22Rv1 (cell line): ENCODE measurements around the gene MN1.

Experiments
- ZFX ChIP-seq: fragments of 450-650 bp; IDR thresholded peaks from 2 replicates; pipeline ENCODE4 v1.6.1; 2017; ENCODE audit warnings: antibody characterized with exemption, borderline replicate concordance
- TF ChIP-seq, protein P1 (sequence below): fragments of 450-650 bp; IDR thresholded peaks from 2 replicates; pipeline ENCODE4 v1.5.1; 2017; ENCODE audit warnings: mild to moderate bottlenecking

DNA sequence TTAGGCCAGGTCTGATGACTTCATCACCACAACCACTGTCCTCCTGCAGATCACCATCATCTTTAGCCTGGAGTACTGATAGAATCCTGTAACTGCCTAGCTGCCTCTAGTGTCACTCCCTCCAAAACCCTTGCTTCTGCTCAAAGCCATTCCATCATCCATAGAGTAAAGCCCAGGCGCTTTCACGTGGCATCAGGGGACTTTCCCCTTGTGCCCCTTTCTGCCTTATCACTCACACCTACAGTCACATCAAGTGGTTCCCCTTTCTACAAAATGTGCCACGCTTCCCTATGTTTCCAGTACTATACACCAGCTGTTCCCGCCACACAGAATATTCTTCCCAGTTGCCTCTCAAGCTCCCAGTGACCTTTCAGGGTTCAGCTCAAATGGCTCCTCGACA, 75.9 kb downstream of the MN1 start:
- TF ChIP-seq, protein P1, sequence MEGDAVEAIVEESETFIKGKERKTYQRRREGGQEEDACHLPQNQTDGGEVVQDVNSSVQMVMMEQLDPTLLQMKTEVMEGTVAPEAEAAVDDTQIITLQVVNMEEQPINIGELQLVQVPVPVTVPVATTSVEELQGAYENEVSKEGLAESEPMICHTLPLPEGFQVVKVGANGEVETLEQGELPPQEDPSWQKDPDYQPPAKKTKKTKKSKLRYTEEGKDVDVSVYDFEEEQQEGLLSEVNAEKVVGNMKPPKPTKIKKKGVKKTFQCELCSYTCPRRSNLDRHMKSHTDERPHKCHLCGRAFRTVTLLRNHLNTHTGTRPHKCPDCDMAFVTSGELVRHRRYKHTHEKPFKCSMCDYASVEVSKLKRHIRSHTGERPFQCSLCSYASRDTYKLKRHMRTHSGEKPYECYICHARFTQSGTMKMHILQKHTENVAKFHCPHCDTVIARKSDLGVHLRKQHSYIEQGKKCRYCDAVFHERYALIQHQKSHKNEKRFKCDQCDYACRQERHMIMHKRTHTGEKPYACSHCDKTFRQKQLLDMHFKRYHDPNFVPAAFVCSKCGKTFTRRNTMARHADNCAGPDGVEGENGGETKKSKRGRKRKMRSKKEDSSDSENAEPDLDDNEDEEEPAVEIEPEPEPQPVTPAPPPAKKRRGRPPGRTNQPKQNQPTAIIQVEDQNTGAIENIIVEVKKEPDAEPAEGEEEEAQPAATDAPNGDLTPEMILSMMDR: no peak
- TF ChIP-seq ZFX: no peak
